ENCODE measurements around the gene RASSF9.
A peak's percentile ranks its signal among the peaks of the same experiment; 100 is the strongest.

Gene RASSF9

DNA sequence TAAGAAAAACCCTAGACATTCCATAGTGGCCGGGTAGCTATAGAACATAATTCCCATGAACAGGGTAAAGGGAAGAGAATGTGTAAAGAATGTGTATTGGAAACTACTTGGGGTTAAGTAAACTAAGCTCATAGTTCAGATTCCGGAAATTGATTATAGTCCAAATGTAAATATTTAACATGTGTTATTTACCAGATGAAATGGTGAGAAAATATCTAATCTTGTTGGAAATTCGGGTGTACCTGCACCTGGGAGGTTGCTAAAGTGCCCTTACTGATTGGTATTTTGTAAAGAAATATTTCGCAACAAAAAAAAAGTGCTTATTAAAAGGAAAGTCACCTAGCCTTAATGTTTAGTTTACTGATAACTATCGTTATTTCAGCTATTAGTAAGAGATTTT, 14.4 kb downstream of the RASSF9 start:
- no peak for DNase-seq

DNA sequence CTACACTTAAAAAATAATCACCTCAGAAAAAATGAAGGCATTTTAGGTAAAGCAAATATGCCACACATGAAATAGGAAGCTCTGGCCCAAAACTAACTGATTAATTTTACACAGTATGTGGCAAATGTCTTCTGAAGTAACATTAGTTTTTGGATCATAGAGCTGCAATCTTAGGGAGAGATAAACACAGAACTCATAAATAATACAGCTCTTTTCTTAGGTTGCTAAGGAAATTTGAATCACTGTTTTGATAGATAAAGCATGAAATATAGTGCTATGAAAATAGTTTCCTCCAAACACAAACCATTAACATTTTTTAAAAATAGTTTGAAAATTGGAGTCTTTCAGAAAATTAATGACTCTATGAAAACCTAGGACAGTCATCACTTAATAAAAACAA, 15.0 kb downstream of the RASSF9 start:
- DNase-seq: no peak

DNA sequence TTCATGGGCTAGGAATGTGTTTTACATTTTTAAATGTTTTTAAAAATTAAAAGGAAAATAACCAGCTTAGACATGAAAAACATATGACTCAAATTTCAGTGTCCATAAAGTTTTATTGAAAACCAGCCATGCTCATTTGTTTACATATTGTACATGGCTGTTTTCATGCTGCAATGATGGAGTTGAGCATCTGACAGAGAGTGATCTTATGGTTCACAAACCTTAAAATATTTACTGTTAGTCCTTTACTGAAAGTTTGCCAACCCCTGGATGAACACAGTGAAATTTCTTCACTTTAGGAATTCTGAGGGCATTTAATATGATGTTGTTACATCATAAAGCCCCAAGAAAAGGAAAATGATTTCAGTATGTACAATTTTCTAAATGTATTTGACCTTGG, 16.1 kb downstream of the RASSF9 start:
- no peak for DNase-seq

DNA sequence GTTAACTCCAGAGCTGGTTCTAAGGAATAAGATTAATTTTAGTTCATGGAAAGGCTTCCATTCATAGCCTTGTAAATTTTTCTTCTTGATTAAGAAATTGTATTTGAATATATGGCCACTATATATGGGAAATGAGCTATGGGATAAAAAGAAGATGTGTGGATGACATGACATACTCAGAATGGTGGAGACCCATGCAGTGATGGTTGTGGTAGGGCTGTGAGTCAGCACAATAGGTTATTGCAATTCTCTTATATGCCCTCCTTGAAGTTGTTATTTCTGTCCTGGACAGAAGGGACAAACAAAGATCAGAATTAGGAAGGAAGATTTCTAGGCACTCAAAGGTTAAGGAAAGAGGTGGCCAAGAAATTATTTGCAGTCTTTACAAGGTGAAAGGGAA, 21.5 kb downstream of the RASSF9 start:
- DNase-seq: no peak

DNA sequence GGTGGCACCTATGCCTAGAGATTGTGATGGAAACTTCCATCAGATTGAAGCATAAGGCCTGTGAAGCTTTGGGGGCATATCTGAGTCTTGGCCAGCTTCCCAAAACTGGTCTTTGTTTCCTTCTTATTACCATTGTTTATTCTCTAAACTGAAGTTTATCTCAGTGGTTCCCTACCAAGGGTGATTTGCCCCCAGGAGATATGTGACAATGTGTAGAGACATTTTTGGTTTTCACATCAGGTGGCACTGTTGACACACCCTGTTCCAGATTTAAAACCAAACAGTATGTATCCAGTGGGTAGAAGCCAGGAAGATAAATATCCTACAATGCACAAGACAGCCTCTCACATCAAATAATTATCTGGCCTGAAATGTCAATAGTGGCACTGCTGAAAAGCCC, 22.1 kb downstream of the RASSF9 start:
- no peak for DNase-seq

DNA sequence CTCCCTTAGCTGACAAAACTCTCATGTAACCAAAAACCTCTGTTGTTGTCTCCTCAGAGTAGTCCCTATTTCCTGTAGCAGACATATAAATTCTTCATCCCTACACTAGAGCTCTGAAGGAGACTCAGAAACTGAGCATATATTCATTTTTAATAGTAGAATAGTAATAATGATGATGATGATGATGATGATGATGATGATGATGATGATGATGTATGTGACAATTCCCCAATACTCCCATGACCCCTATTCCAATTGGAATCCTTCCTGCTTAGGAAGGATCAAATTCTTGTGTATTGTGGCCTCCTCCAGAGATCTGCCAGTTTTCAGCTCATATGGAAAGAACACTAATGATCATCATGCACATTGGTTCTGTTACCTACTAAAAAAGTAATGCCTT, 26.7 kb downstream of the RASSF9 start:
- no peak for DNase-seq

DNA sequence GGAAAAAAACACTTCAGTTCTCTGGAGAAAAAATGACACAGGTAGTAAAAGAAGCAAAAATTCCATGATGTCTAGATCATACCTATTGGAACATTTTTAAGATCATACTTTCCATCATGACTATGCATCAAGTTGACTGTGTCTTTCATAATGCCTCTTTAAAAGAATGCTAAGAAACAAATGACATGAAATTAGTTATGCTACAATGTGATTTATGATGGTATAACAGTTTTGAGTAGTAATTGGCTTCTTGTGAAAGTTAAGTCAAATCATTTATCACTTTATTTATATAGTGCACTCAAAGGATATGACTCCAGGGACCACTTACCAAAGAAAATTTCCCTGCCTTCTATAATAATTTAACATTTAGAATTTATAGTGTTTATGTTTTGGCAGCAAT, 28.5 kb downstream of the RASSF9 start:
- DNase-seq: no peak

DNA sequence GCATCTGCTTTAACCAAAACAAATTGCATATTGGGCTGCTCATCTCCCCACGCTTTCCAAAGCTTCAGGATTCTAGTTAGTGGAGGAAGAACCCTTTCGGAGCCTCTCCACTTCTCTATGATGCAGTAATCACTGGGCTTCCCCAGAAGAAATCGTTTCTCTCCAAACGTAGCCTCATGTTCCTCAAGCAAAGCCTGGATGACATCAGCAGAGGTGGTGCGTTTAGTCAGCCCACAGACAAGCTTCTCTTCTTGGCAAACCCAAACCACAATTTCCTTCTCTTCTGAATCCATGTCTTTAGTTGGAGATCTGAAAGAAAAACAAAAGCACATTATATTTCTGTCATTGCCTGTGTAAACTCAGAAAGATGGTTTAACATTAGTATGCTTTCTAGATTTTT, 30.6 kb downstream of the RASSF9 start:
- no peak for DNase-seq

DNA sequence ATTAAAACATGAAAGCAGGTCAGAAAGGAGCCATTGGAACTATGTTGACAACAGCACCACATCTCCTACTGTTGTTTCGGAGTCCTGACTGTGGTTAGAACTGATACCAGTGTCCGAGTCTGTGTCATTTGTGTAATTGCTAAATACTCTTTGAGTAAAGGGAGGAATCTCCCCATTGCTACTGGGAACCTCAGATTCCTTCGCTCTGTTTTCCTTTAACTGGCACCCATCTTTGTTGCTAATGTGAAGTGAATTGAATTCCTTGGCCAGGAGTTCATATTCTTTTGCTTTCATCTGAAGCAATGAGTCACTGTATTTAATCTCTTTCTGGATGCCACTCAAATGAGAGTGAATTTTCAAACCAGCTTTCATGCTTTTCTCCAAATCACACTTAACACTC, 31.5 kb downstream of the RASSF9 start:
- no peak for DNase-seq

DNA sequence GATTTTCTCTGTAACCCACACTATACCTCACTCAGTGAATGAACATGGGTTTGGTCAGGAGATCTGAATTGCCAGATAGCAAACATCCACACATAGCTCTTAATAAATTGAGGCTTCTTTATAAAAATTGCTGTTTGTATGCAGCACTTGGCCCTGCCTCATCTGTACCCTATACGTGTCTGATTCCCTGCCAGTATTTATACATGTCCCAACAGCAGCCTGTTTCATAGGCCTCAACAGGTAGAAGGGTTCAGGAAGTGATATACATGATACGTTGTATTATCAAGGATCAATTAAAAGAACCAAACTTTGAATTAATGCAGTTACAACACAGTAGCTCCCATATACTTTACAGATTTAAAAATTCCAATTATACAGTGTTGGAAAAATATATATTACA, 32.3 kb downstream of the RASSF9 start:
- no peak for DNase-seq

DNA sequence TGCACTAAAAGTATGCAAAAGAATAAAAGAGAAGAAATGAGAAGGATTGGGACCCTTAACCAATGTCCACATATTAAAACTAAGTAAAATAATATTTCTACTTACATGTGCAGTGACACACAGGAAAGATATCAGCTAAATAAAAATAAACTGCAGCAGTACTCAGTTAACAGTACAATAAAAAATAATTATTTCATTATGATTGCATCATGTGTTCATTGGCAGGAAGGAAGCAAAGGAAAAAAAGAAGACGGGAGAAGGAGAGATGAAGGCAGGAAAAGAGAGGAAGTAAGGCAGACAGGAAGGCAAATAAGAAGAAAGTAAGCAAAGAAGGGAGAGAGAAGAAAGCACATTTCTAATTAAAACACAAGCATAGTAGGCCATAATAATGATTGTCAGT, 33.0 kb downstream of the RASSF9 start:
- no peak for DNase-seq

DNA sequence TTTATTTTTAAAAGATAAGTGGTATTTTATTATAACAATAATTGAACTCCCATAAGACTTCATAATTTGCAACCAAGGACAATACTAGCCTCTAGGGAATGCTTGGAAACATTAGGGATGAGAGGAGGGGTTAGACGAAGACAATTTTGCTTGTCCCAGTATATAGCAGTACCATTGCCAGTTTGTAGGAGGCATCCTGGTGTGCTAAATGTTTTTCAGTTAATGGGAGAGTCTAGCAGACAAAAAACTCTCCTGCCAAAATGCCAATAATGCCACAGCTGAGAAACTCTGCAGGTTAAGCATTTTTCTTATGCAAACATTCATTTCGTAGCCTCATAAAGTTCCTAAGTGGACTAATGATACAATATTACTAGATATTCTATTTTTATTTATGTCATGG, 38.1 kb downstream of the RASSF9 start:
- DNase-seq: no peak

DNA sequence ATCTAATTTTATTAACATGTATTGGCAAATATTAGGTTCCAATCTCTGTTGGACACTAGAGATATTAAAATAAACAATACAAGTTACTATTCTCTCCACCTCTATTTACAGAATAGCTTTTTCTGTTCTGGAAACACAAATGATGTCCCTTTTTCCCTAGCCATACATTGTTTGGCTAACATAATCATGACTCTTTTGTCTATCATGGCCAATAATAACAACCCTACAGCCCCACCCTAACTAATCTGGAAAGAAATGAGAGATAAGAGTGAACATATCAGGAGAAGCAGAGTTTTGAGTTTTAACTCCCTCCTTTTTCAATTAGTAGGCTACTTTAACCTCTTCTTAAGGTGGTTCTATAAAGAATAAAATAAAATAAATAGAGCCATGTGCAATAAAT, 40.2 kb downstream of the RASSF9 start:
- no peak for DNase-seq

DNA sequence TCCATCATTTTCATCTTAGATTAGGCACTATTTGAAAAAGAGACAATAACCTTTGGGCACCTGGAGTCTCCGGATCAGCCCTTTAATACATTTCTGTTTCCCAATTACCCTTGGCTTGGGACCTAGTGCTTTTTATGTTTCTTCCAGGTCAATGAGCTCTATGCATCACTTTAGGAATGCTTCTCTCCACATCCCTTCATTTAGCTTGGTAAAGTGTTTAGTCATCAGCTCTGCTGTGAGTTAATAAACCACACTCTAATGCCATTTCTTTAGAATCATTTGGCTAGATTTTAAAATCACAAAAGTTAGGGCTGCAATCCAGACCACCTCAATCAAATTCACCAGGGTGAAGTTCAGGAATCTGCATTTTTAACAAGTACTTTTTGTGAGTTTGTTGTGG, 41.7 kb downstream of the RASSF9 start:
- DNase-seq: no peak

DNA sequence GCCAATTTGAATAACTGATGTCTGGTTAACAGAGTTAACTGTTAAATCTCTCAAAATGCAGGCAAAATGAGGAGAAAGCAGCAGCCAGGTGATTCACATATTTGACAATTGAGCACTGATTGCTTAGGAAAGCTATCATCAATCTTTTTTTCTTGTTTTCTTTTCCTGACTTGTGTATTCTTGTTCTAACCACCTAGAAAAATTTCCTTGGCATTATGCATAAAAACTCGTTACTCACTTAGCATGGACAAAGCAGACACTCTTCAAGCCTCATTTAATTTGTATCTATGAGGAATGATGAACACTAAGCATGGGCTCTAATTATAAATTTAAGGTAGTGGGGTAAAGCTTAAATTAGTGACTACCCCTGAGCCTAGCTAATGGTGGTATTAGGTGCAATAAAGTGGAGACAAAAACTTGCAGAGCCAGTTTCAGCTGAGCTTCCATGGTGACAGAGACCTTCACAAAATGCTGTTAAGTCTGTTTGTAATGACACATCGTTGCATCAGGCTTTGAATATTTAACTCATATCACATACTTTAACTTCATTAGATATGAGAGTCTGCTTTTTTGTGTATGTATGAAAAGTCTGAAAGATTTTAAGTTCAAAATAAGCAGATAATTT, 52.0 kb downstream of the RASSF9 start:
- DNase-seq: no peak

DNA sequence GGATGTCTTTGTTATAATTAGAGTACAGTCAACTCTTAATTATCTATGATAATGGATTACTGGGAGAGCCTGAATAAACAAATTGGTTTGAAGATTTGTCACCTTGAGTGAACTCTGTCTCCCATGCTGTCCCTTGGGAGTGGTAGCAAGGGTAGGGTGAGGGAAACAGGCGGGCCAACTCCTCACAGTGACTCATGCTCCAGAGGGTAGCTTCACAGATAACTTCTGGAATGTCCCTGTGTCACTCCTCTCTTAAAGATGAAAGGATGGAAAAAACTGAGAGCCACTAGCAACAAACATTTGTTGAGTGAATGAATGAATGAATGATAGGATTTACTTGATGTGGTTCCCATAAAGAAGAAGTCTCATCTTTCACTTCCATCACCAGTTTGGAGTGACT, 53.5 kb downstream of the RASSF9 start:
- DNase-seq: no peak

DNA sequence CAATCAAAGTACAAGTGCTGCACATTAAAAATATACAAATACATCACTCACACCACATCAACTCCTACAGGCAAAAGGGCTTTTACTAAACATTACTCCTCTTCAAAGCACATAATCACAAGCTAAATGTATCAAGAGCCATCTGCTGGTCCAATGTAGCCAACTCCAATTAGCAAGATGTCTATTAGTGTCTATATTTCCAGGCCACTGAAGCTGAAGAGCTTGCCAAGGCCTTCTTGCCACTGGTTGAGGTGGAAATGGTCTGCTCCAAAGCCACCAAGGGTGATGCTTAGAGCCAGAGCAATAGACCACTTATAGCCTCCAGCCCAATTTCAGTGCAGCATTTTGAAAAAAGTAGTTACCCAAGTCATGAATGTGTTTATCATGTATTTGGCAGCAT, 54.4 kb downstream of the RASSF9 start:
- peak in 2 of 56 donors; percentile 0 to 3 for DNase-seq

DNA sequence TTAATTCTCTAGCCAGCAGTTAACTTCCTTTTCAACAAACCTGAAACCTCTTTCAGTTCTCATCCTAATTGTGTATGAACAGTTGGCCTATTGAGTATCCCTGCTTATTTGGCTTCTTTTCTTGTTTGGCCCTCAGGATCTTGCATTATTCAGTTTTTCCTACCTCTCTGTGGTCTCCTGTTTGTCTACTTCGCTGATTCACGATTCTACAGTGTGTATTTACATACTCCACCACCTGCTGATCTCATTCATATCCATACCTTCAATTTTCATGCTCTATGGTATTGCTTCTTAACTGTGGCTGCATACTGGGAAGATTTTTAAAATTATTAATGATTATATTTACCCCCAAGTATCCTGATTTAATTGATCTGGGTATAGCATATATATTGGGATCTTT, 56.4 kb downstream of the RASSF9 start:
- DNase-seq: no peak

DNA sequence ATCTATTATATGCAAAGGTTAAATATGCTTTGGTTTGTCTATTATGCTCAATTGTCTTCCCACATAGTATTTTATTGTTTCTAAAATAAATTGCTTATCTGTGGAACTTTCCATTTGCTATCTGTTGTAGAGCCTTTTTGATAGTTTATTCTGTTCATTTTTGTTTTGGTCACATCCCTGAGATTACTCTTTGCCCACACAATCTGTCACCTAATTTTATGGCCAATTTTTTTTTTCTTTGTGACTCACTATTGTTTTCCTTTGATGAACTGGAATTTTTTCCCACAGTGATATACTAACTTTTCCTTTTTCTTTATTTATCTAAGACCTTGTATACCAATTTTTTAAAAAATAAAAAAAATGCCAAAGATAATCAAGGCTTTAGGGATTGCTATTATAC, 61.1 kb downstream of the RASSF9 start:
- DNase-seq: no peak

DNA sequence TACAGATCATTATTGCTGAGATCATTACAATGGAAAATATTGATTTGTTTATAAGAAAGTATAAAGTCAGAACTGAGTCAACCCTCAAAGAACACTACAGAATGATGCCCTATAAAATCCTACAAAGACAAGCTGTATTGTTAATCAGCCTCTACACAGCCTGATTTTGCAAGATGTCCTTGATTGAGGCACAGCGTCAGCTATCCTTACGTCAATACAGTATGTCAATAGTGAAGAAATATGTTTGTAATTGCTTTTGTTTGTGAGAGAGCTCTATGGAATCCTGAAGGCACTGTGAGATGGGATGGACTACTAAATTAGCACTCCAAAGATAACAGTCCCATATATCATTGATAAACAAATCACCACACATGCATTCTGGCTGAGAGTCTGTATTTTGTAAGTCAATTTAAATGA, 70.7 kb downstream of the RASSF9 start:
- no peak for DNase-seq

DNA sequence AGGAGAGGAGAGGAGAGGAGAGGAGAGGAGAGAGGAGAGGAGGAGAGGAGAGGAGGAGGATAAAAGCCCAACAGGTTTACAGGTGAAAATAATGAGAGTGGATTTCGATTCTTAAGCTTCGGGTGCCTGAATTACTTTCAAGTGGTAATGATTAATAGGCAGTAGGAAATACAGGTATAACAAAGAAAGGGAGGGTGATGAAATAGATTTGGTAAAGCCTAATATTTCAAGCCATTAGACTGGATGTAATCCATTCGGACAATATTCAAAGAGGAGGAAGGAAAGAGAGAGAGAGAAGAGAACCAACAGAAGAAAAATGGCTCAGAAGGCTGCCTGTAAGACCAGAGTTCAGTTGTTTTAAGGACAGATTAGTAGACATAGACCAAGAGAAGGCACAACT, 76.6 kb downstream of the RASSF9 start:
- DNase-seq: no peak

DNA sequence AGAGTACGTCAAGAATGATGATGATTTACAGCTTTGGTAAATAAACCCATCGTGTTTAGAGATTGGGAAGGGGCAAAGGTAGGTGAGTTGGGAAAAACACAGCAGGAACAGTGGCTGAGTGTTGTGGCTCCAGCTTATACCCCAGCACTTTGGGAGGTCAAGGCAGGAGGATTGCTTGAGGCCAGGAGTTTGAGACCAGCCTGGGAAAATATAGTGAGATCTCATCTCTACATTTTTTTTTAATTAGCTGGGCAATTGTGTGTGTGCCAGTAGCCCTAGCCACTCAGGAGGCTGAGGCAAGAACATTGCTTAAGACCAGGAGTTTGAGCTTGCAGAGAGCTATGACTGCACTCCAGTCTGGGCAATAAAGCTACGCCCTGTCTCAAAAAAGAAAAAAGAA, 77.1 kb downstream of the RASSF9 start:
- DNase-seq: no peak

DNA sequence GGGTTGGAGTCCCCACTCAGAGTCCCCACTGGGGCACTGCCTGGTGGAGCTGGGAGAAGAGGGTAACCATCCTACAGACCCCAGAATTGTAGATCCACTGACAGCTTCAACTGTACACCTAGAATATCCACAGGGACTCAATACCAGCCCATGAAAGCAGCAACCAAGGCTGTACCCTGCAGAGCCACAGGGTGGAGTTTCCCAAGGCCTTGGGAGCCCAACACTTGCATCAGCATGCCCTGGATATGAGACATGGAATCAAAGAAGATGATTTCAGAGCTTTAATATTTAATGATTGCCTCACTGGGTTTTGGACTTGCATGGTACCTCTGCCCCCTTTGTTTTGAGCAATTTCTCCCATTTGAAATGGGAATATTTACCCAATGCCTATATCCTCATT, 80.4 kb downstream of the RASSF9 start:
- DNase-seq: no peak
